ENCODE data around the gene EFCC1. TPM values are rescaled to one million over a fixed set of nuclear protein-coding genes. Genes with fewer than 3 reads are reported as not detected.

The EFCC1 gene
- total RNA-seq, 1 donor from 2014 or later = under 0.01 TPM

DNA sequence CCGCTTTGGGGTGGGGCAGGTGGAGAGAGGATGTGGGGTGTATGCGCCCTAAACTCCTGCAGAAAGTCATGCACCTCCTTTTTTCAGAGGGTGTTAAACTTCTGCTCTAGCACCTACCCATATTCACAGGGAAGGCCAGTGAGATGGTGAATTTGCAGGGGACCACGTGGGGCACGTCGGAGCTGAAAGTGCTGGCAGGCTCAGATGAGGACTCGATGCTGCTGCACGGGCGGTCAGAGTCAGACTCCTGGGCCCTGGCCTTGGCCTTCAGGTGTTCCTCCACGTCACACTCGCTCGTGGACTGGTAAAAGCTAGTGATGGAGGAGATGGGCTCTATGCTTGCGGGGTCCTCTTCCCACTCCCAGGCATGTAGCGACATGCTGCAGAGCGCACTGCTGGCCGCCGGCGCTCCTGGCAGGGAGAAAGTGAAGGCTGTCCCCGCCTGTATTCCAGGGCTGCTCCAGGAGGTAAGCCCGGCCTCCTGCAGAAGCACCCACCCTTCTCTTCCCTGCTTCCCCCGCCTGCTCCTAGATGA lies 8.1 kb upstream of the EFCC1 start:
- Histone ChIP-seq H3K27me3 (ENCODE audit: control insufficient read depth, insufficient read depth, low read length) (no peaks in the 10 kb centered on the region), H3K36me3 (ENCODE audit: control insufficient read depth, insufficient read depth, low read length) (no peaks in the 10 kb centered on the region), H3K4me3 (ENCODE audit: low read depth, low read length) (peak overlapping the region; percentile 44)
- peak; percentile 62 for FAIRE-seq
- no peak for DNase-seq (ENCODE audit: low read depth)
- TF ChIP-seq, protein P1, sequence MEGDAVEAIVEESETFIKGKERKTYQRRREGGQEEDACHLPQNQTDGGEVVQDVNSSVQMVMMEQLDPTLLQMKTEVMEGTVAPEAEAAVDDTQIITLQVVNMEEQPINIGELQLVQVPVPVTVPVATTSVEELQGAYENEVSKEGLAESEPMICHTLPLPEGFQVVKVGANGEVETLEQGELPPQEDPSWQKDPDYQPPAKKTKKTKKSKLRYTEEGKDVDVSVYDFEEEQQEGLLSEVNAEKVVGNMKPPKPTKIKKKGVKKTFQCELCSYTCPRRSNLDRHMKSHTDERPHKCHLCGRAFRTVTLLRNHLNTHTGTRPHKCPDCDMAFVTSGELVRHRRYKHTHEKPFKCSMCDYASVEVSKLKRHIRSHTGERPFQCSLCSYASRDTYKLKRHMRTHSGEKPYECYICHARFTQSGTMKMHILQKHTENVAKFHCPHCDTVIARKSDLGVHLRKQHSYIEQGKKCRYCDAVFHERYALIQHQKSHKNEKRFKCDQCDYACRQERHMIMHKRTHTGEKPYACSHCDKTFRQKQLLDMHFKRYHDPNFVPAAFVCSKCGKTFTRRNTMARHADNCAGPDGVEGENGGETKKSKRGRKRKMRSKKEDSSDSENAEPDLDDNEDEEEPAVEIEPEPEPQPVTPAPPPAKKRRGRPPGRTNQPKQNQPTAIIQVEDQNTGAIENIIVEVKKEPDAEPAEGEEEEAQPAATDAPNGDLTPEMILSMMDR (IDR thresholded peaks at IDR 0.05; ENCODE audit: insufficient read depth, low read length, severe bottlenecking) = no peak

GRCh38 chr3:128993461-128994172 lies 7.5 kb upstream of the EFCC1 start, which contains the start of gene CFAP92:
Gene CFAP92, minus strand, starts transcription at chr3:128994076. Its CDS starts 772 bp downstream, at chr3:128993304.
- H3K27me3 ChIP-seq (ENCODE audit: control insufficient read depth, insufficient read depth, low read length) = no peaks in the 10 kb centered on the region
- DNase-seq (ENCODE audit: low read depth) (peak; percentile 70), FAIRE-seq (no peak)
- H3K4me3 ChIP-seq (ENCODE audit: low read depth, low read length) = peak within 1 kb of the TSS; percentile 44
- no peaks in the 10 kb centered on the region for H3K36me3 ChIP-seq (ENCODE audit: control insufficient read depth, insufficient read depth, low read length)
- TF ChIP-seq, protein P1 (IDR thresholded peaks at IDR 0.05; ENCODE audit: insufficient read depth, low read length, severe bottlenecking) = peak; percentile 14

GRCh38 chr3:128994173-128994512 lies 7.0 kb upstream of the EFCC1 start:
- FAIRE-seq (no peak), DNase-seq (ENCODE audit: low read depth) (no peak)
- H3K4me3 ChIP-seq (ENCODE audit: low read depth, low read length) = no peak overlapping the region
- TF ChIP-seq, protein P1 (IDR thresholded peaks at IDR 0.05; ENCODE audit: insufficient read depth, low read length, severe bottlenecking) = no peak
- H3K27me3 ChIP-seq (ENCODE audit: control insufficient read depth, insufficient read depth, low read length) = no peaks in the 10 kb centered on the region
- no peaks in the 10 kb centered on the region for H3K36me3 ChIP-seq (ENCODE audit: control insufficient read depth, insufficient read depth, low read length)

DNA sequence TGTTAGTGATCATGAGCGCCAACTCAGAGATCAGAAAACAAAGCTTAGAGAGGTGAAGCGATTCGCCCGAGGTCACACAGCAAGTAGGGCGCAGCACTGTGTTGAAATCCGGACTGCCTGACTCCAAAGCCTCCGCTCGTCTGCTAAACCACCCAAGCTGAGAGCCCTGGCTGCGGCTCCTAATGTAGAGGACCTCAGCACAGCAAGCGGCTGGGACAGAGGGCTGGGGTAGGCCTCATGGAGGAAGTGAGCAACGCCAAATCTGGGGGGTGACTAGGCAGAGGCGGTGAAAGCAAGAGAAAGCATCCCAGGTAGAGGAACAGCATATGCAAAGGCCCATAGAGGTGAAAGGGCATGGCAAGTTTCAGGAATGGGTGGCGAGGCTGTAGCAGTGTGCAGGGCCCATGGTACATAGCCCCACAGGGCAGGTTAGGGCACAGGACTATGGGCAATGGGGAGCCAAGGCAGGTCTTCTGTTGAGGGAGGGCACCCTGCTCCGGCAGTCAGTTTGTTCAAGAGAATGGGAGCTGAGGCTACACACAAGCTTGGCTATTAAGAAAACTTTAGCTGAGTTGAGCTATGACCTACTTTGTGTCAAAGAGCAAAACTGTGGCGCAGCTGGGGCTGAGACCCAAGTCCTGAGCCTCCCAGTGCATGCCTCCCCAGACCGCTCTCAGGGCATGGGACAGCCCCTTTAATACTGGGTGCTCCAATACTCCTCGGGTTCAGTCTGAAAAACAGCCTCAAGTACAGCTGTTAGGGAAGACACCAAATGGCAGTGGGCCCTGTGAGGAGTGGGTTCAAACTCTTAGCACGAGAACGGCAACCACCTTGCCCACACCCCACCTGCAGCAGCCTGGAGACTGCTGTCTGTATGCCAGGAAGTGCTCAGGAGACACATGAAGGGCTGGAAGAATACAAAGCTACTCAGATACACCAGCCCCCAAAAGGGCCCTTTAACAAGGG lies 6.2 kb upstream of the EFCC1 start:
- TF ChIP-seq, protein P1 (IDR thresholded peaks at IDR 0.05; ENCODE audit: insufficient read depth, low read length, severe bottlenecking) = no peak
- no peaks in the 10 kb centered on the region for H3K27me3 ChIP-seq (ENCODE audit: control insufficient read depth, insufficient read depth, low read length)
- no peak overlapping the region for H3K4me3 ChIP-seq (ENCODE audit: low read depth, low read length)
- DNase-seq (ENCODE audit: low read depth) = no peak
- H3K36me3 ChIP-seq (ENCODE audit: control insufficient read depth, insufficient read depth, low read length) = no peaks in the 10 kb centered on the region
- no peak for FAIRE-seq

- FAIRE-seq (no peak), DNase-seq (ENCODE audit: low read depth) (no peak)
- H3K4me3 ChIP-seq (ENCODE audit: low read depth, low read length) = no peak overlapping the region
- H3K27me3 ChIP-seq (ENCODE audit: control insufficient read depth, insufficient read depth, low read length) = peaks cover 6% of the 10 kb centered on the region
- TF ChIP-seq, protein P1 (IDR thresholded peaks at IDR 0.05; ENCODE audit: insufficient read depth, low read length, severe bottlenecking) = no peak
- no peaks in the 10 kb centered on the region for H3K36me3 ChIP-seq (ENCODE audit: control insufficient read depth, insufficient read depth, low read length)
Observed at GRCh38 chr3:128995737-128996136, 5.4 kb upstream of the EFCC1 start.
